ENCODE data around the gene WIPI1. TPM values are rescaled to one million over a fixed set of nuclear protein-coding genes. Genes with fewer than 3 reads are reported as not detected.

WIPI1 gene
- total RNA-seq, 2 experiments from 2014 or later, result 34.4 to 43.5 TPM

- peaks cover 33% of the 10 kb centered on the region; the same call in 1 of the 2 replicates for H3K36me3 ChIP-seq (ENCODE audit: insufficient read depth, low read length)
- H3K27ac ChIP-seq (ENCODE audit: low read depth, low read length, poor library complexity, severe bottlenecking), result no peak overlapping the region
- H4K20me1 ChIP-seq (ENCODE audit: insufficient read depth, low read length), result no peaks in the 10 kb centered on the region
- no peak overlapping the region for H3K4me3 ChIP-seq (ENCODE audit: low read depth, low read length, poor library complexity, severe bottlenecking)
- no peak for DNase-seq (ENCODE audit: low spot score)
- TF ChIP-seq EZH2phosphoT487 (IDR thresholded peaks at IDR 0.05; ENCODE audit: borderline replicate concordance, low read depth, low read length) (no peak), CTCF (conservative IDR thresholded peaks at IDR 0.05; ENCODE audit: low read length) (no peak)
- intact Hi-C loops (cut with micrococcal nuclease; ENCODE audit: unreplicated experiment), result no loop called here
- H2AFZ ChIP-seq (ENCODE audit: low read length), result no peak overlapping the region
- no peaks in the 10 kb centered on the region for H3K79me2 ChIP-seq (ENCODE audit: insufficient read depth, low read depth, low read length)
- H3K9me2 ChIP-seq (ENCODE audit: insufficient read depth, low read length), result no peaks in the 10 kb centered on the region
- ChIA-PET POLR2A (interaction anchor here (0.5 to 1.1 kb wide), 3 partner anchors 166 to 250 kb away, joined by 3 to 4 read pairs (median 3); no protein-coding TSS in a partner anchor), CTCF (ENCODE audit: unreplicated experiment) (interaction anchor here (0.6 to 1.5 kb wide), 5 partner anchors 12 to 344 kb away, joined by 3 to 5 read pairs (median 3); no protein-coding TSS in a partner anchor)
- peaks cover 13% of the 10 kb centered on the region for H3K4me1 ChIP-seq (ENCODE audit: insufficient read depth, low read length, poor library complexity, severe bottlenecking)
- H3K9me3 ChIP-seq (ENCODE audit: low read length), result no peaks in the 10 kb centered on the region
- no TSS peak for BruUV-seq (replicated peaks)
- H3K4me2 ChIP-seq (ENCODE audit: low read length), result no peak overlapping the region
Measured at GRCh38 chr17:68431045-68431608, 26.2 kb downstream of the WIPI1 start.

- Histone ChIP-seq H3K4me2 (ENCODE audit: low read length) (no peak overlapping the region), H3K4me3 (ENCODE audit: low read depth, low read length, poor library complexity, severe bottlenecking) (no peak overlapping the region), H3K36me3 (ENCODE audit: insufficient read depth, low read length) (peaks cover 28% of the 10 kb centered on the region; the same call in 1 of the 2 replicates), H3K4me1 (ENCODE audit: insufficient read depth, low read length, poor library complexity, severe bottlenecking) (peaks cover 7% of the 10 kb centered on the region), H3K9me3 (ENCODE audit: low read length) (no peaks in the 10 kb centered on the region), H3K27ac (ENCODE audit: low read depth, low read length, poor library complexity, severe bottlenecking) (no peak overlapping the region), H3K9me2 (ENCODE audit: insufficient read depth, low read length) (no peaks in the 10 kb centered on the region), H2AFZ (ENCODE audit: low read length) (no peak overlapping the region), H4K20me1 (ENCODE audit: insufficient read depth, low read length) (no peaks in the 10 kb centered on the region), H3K79me2 (ENCODE audit: insufficient read depth, low read depth, low read length) (no peaks in the 10 kb centered on the region)
- intact Hi-C loops (cut with micrococcal nuclease; ENCODE audit: unreplicated experiment), result no loop called here
- no TSS peak for BruUV-seq (replicated peaks)
- ChIA-PET CTCF (ENCODE audit: unreplicated experiment) (no interaction called here), POLR2A (no interaction called here)
- no peak for DNase-seq (ENCODE audit: low spot score)
- no peak for TF ChIP-seq EZH2phosphoT487 (IDR thresholded peaks at IDR 0.05; ENCODE audit: borderline replicate concordance, low read depth, low read length)
- no peak for TF ChIP-seq CTCF (conservative IDR thresholded peaks at IDR 0.05; ENCODE audit: low read length)
Measured at GRCh38 chr17:68429881-68430280, 27.4 kb downstream of the WIPI1 start.

GRCh38 chr17:68428498-68429172 lies 28.7 kb downstream of the WIPI1 start:
- Histone ChIP-seq H3K9me3 (ENCODE audit: low read length) (no peaks in the 10 kb centered on the region), H3K9me2 (ENCODE audit: insufficient read depth, low read length) (no peaks in the 10 kb centered on the region), H3K4me2 (ENCODE audit: low read length) (no peak overlapping the region), H4K20me1 (ENCODE audit: insufficient read depth, low read length) (no peaks in the 10 kb centered on the region), H3K36me3 (ENCODE audit: insufficient read depth, low read length) (peaks cover 25% of the 10 kb centered on the region; the same call in 1 of the 2 replicates), H3K4me3 (ENCODE audit: low read depth, low read length, poor library complexity, severe bottlenecking) (no peak overlapping the region), H3K27ac (ENCODE audit: low read depth, low read length, poor library complexity, severe bottlenecking) (no peak overlapping the region), H2AFZ (ENCODE audit: low read length) (no peak overlapping the region), H3K4me1 (ENCODE audit: insufficient read depth, low read length, poor library complexity, severe bottlenecking) (peaks cover 7% of the 10 kb centered on the region), H3K79me2 (ENCODE audit: insufficient read depth, low read depth, low read length) (no peaks in the 10 kb centered on the region)
- intact Hi-C loops (cut with micrococcal nuclease; ENCODE audit: unreplicated experiment), result no loop called here
- ChIA-PET CTCF (ENCODE audit: unreplicated experiment) (no interaction called here), POLR2A (interaction anchor here (0.5 to 1.0 kb wide), 5 partner anchors 21 to 148 kb away, joined by 3 to 5 read pairs (median 3); no protein-coding TSS in a partner anchor)
- no TSS peak for BruUV-seq (replicated peaks)
- TF ChIP-seq EZH2phosphoT487 (IDR thresholded peaks at IDR 0.05; ENCODE audit: borderline replicate concordance, low read depth, low read length), result no peak
- TF ChIP-seq CTCF (conservative IDR thresholded peaks at IDR 0.05; ENCODE audit: low read length), result no peak
- no peak for DNase-seq (ENCODE audit: low spot score)

Data from OCI-LY7 (cell line).